ENCODE measurements around the gene AFDN. TPM values are rescaled to one million over a fixed set of nuclear protein-coding genes. Genes with fewer than 3 reads are reported as not detected.

AFDN gene
- total RNA-seq, 4 donors from 2014 or later: 66.9 to 88.0 (median 75.3) TPM

DNA sequence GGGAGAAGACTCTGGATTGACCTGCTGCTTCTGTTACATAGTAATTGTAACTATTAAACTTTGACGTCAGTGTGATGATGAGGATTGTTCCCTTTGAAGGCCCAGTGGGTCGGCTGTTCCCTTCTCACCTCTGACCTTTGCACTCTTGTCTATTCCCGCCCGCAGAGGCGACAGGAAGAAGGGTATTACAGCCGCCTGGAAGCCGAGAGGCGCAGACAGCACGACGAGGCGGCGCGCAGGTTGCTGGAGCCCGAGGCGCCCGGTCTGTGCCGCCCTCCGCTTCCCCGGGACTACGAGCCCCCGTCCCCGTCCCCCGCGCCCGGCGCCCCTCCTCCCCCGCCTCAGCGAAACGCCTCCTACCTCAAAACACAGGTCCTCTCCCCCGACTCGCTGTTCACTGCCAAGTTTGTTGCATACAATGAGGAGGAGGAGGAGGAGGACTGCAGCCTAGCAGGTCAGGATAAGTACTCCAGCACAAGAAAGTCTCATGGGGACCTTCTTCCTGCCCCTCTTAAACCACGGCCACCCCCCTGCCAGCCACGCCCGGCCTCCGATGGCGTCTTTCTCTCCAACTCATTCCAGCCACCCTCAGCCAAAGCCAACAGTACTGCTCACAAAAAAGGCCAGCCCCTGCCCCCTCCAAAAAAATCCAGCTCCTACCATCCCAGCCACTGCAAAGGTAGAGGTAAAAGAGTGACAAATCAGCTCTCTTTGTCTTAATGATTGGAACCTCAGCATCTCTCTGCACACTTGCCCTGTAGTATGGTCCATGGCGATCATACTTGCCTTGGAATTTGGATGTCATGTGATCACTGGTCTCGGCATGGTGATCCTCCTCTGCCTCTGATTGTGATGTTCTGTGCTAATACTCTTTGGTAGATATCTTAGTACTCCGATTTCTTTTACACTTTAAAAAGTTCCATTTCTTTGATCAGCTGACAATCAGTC, 139.2 kb downstream of the AFDN start:
- Histone ChIP-seq H3K27me3 (no peaks in the 10 kb centered on the region), H3K36me3 (peaks cover 29 to 76% (median 54%) of the 10 kb centered on the region in 4 donors), H3K4me3 (no peak overlapping the region), H3K27ac (replicated peaks in 1 of 4) (peak overlapping the region; percentile 10 to 42 (median 24)), H3K9me3 (no peaks in the 10 kb centered on the region), H3K4me1 (peaks cover 0 to 17% (median 9%) of the 10 kb centered on the region in 4 donors)
- WGBS: 88% methylated on average over 34 of the region's 39 CpGs
- no peak for DNase-seq (ENCODE audit: extremely low spot score)
- TF ChIP-seq POLR2AphosphoS5 (IDR thresholded peaks at IDR 0.05) (no peak), EP300 (IDR thresholded peaks at IDR 0.05) (no peak), POLR2A (IDR thresholded peaks at IDR 0.05; ENCODE audit: low read depth) (no peak)
- TF ChIP-seq, protein P1, sequence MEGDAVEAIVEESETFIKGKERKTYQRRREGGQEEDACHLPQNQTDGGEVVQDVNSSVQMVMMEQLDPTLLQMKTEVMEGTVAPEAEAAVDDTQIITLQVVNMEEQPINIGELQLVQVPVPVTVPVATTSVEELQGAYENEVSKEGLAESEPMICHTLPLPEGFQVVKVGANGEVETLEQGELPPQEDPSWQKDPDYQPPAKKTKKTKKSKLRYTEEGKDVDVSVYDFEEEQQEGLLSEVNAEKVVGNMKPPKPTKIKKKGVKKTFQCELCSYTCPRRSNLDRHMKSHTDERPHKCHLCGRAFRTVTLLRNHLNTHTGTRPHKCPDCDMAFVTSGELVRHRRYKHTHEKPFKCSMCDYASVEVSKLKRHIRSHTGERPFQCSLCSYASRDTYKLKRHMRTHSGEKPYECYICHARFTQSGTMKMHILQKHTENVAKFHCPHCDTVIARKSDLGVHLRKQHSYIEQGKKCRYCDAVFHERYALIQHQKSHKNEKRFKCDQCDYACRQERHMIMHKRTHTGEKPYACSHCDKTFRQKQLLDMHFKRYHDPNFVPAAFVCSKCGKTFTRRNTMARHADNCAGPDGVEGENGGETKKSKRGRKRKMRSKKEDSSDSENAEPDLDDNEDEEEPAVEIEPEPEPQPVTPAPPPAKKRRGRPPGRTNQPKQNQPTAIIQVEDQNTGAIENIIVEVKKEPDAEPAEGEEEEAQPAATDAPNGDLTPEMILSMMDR (IDR thresholded peaks at IDR 0.05): no peak
- intact Hi-C loops (cut with DNase I): no loop called here

DNA sequence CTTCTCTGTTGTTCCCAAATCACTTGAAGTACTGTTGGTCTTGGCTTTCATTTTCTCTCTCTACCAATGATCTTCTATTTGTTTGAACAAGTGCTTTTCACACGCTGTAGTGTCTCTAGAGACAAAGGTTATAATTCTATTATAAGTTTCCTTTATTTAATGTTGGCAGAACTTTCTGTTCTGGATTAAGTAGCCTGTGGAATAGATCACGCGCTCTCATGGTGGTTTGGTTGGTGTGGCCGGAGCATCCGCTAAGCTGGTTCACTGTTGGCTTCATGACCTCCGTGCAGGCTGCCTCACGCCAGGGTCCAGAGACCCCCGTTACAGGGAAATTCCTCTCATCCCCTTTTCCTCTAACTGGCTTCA, 139.8 kb downstream of the AFDN start:
- Histone ChIP-seq H3K4me1 (peaks cover 0 to 17% (median 9%) of the 10 kb centered on the region in 4 donors), H3K27me3 (no peaks in the 10 kb centered on the region), H3K4me3 (no peak overlapping the region), H3K27ac (replicated peaks in 1 of 4) (no peak overlapping the region), H3K36me3 (peaks cover 29 to 83% (median 55%) of the 10 kb centered on the region in 4 donors), H3K9me3 (no peaks in the 10 kb centered on the region)
- no peak for TF ChIP-seq POLR2A (IDR thresholded peaks at IDR 0.05; ENCODE audit: low read depth)
- TF ChIP-seq, protein P1 (IDR thresholded peaks at IDR 0.05): no peak
- no peak for TF ChIP-seq POLR2AphosphoS5 (IDR thresholded peaks at IDR 0.05)
- TF ChIP-seq EP300 (IDR thresholded peaks at IDR 0.05): no peak
- intact Hi-C loops (cut with DNase I): no loop called here
- 88% methylated on average over 8 of the region's 8 CpGs for WGBS
- no peak for DNase-seq (ENCODE audit: extremely low spot score)

DNA sequence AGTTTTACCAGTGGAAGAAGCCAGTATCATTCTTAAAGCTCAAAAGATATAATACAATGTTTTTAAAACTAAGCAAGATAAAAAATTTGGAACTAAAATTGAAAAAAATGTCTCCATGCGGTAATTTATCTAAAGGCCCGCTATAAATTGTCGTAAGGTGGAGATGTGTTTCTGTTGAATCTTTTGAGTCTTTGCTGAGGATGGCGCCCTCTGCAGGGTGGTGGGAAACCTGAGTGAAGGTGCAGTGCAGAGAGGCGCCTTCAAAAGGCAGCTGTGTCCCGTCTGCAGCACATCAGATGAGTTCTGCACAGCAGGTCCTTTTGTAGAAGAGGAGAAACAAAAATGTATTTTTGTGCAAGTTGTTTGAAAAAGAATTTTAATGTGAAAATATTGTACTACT, 141.4 kb downstream of the AFDN start:
- DNase-seq (ENCODE audit: extremely low spot score): no peak
- Histone ChIP-seq H3K4me1 (peaks cover 0 to 17% (median 9%) of the 10 kb centered on the region in 4 donors), H3K36me3 (peaks cover 20 to 76% (median 45%) of the 10 kb centered on the region in 4 donors), H3K9me3 (no peaks in the 10 kb centered on the region), H3K27ac (replicated peaks in 1 of 4) (no peak overlapping the region), H3K27me3 (no peaks in the 10 kb centered on the region), H3K4me3 (no peak overlapping the region)
- intact Hi-C loops (cut with DNase I): no loop called here
- no peak for TF ChIP-seq EP300 (IDR thresholded peaks at IDR 0.05)
- TF ChIP-seq, protein P1 (IDR thresholded peaks at IDR 0.05): peak in 2 of 3 experiments; percentile 16 to 43
- WGBS: 79% methylated on average over 6 of the region's 6 CpGs

DNA sequence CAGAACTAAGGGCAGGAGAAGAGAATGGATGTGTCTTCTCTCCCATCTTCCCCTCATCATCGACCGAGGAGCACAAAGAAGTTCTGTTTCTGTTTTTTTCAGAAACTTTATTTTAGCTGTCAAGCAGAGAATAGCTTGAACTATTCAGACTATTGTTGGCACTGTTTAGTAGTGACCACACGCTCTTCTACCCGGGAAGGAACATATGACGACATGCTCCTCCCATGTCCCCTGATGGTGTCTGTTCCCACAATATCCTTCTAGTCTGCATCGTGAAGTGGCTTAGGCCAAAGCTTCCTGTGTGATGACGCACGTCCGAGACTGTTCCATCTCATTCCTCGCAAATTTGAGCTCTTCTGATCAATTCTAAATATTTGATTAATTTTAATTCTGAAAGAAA, 143.5 kb downstream of the AFDN start:
- WGBS: 89% methylated on average over 10 of the region's 10 CpGs
- peaks cover 19 to 61% (median 36%) of the 10 kb centered on the region in 4 donors for H3K36me3 ChIP-seq
- H3K27ac ChIP-seq (replicated peaks in 1 of 4): no peak overlapping the region
- peaks cover 3 to 23% (median 7%) of the 10 kb centered on the region in 4 donors for H3K4me1 ChIP-seq
- H3K4me3 ChIP-seq: no peak overlapping the region
- TF ChIP-seq POLR2AphosphoS5 (IDR thresholded peaks at IDR 0.05) (peak in 1 of 2 donors; percentile 30), POLR2A (IDR thresholded peaks at IDR 0.05; ENCODE audit: low read depth) (no peak)
- intact Hi-C loops (cut with DNase I): no loop called here
- DNase-seq (ENCODE audit: extremely low spot score): no peak
- H3K9me3 ChIP-seq: no peaks in the 10 kb centered on the region
- no peaks in the 10 kb centered on the region for H3K27me3 ChIP-seq

DNA sequence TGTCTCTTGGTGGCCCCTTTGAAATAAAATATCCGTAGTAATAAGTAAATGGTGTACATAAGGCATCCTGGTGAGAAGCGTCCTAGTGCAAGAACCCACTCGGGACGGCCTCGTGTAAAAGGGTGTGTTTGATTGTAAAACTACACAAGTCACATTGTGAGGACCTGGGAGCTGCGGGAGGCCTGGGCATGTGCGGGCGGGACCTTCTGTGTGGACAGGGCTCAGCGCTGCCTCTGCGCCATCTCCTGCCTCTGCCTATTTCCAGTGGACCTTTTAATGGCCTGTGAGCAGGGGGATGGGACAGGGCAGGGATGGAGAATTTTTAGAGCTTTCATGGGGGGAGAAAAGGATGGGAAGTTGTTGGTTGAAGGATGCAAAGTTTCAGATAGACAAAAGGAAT, 145.5 kb downstream of the AFDN start:
- intact Hi-C loops (cut with DNase I): no loop called here
- Histone ChIP-seq H3K36me3 (peaks cover 10 to 43% (median 22%) of the 10 kb centered on the region in 4 donors), H3K4me3 (no peak overlapping the region), H3K9me3 (no peaks in the 10 kb centered on the region), H3K4me1 (peaks cover 3 to 11% (median 7%) of the 10 kb centered on the region in 4 donors), H3K27ac (replicated peaks in 1 of 4) (no peak overlapping the region), H3K27me3 (peaks cover 0 to 5% (median 0%) of the 10 kb centered on the region in 4 donors)
- 98% methylated on average over 10 of the region's 10 CpGs for WGBS
- DNase-seq (ENCODE audit: extremely low spot score): no peak
- TF ChIP-seq, protein P1 (IDR thresholded peaks at IDR 0.05): no peak
- TF ChIP-seq POLR2AphosphoS5 (IDR thresholded peaks at IDR 0.05) (no peak), EP300 (IDR thresholded peaks at IDR 0.05) (no peak), POLR2A (IDR thresholded peaks at IDR 0.05; ENCODE audit: low read depth) (no peak)
